PC-3 (cell line): ENCODE measurements around the gene BIRC6. TPM values are rescaled to one million over a fixed set of nuclear protein-coding genes. Genes with fewer than 3 reads are reported as not detected.

Experiments used
- ATAC-seq: fragments of 200-7000 bp; cut with Tn5 transposase; 2 replicates; pipeline ENCODE4 v1.9.1; 2020; ENCODE audit warnings: mild to moderate bottlenecking, moderate library complexity
- BruUV-seq: library from RNA; stranded (reverse); fragments of 400-500 nt; replicated peaks from 2 replicates; lab custom pipeline; 2021; lab: Mats Ljungman, UMichigan
- CTCF ChIA-PET: fragments of 300-600 bp; sonication (Branson Sonifier 250); formaldehyde crosslinking; loops from one replicate; lab custom pipeline; 2022; ENCODE audit warnings: antibody characterized with exemption; lab: Charles Lee
- POLR2A ChIA-PET: fragments of 300-600 bp; sonication (Branson Sonifier 250); formaldehyde crosslinking; loops from one replicate; lab custom pipeline; 2022; ENCODE audit warnings: antibody characterized with exemption; ENCODE audit not compliant: unreplicated experiment; lab: Charles Lee
- DNase-seq: peaks from one replicate; pipeline ENCODE4 v3.0.0-alpha.2; 2015
- H2AFZ ChIP-seq: fragments of 300-600 bp; sonication (generic); 2 replicates; pipeline ENCODE4 v1.6.0; 2016; ENCODE audit warnings: antibody characterized with exemption, low read length
- H3F3A ChIP-seq: fragments of 300-600 bp; sonication (generic); one replicate; pipeline ENCODE4 v1.6.0; 2017; ENCODE audit warnings: antibody characterized with exemption, low read length, control low read depth, mild to moderate bottlenecking; ENCODE audit not compliant: unreplicated experiment
- H3K27ac ChIP-seq: fragments of 300-600 bp; sonication (generic); 2 replicates; pipeline ENCODE4 v1.5.1; 2016; ENCODE audit warnings: mild to moderate bottlenecking, low read length
- H3K27me3 ChIP-seq: fragments of 300-600 bp; sonication (generic); 2 replicates; pipeline ENCODE4 v1.6.1; 2016; ENCODE audit warnings: low read length, mixed read lengths
- H3K36me3 ChIP-seq: fragments of 300-600 bp; sonication (generic); 2 replicates; pipeline ENCODE4 v1.6.1; 2016; ENCODE audit warnings: low read depth, mixed run types, low read length, mixed read lengths
- H3K4me1 ChIP-seq: fragments of 300-600 bp; sonication (generic); 2 replicates; pipeline ENCODE4 v1.5.1; 2016; ENCODE audit warnings: low read length; ENCODE audit not compliant: insufficient read depth
- H3K4me2 ChIP-seq: fragments of 300-600 bp; sonication (generic); 2 replicates; pipeline ENCODE4 v1.6.0; 2016; ENCODE audit warnings: low read length
- H3K4me3 ChIP-seq: fragments of 300-600 bp; sonication (generic); 2 replicates; pipeline ENCODE4 v1.5.1; 2016; ENCODE audit warnings: mild to moderate bottlenecking, low read length, mixed read lengths
- H3K79me2 ChIP-seq: fragments of 300-600 bp; sonication (generic); 2 replicates; pipeline ENCODE4 v1.6.1; 2017; ENCODE audit warnings: low read length, mixed read lengths
- H3K9ac ChIP-seq: fragments of 300-600 bp; sonication (generic); 2 replicates; pipeline ENCODE4 v1.6.0; 2016; ENCODE audit warnings: mild to moderate bottlenecking, low read length
- H3K9me2 ChIP-seq: fragments of 300-600 bp; sonication (generic); replicated peaks from 2 replicates; pipeline ENCODE4 v1.6.1; 2016; ENCODE audit warnings: mixed run types, low read length, mixed read lengths
- H3K9me3 ChIP-seq: fragments of 300-600 bp; sonication (generic); 2 replicates; pipeline ENCODE4 v1.6.1; 2016; ENCODE audit warnings: low read length, mixed read lengths
- H4K20me1 ChIP-seq: fragments of 300-600 bp; sonication (generic); 2 replicates; pipeline ENCODE4 v1.6.1; 2016; ENCODE audit warnings: low read length, mixed read lengths
- EZH2 ChIP-seq: fragments of 300-600 bp; sonication (generic); IDR thresholded peaks from one replicate; pipeline ENCODE4 v1.6.1; 2017; ENCODE audit warnings: antibody characterized with exemption, mild to moderate bottlenecking, low read length; ENCODE audit not compliant: unreplicated experiment
- EZH2phosphoT487 ChIP-seq: fragments of 300-600 bp; sonication (generic); IDR thresholded peaks from 2 replicates; pipeline ENCODE4 v1.6.1; 2018; ENCODE audit warnings: mild to moderate bottlenecking, antibody characterized with exemption, low read length, borderline replicate concordance
- intact Hi-C: fragments of 100-400 bp; cut with micrococcal nuclease; formaldehyde crosslinking; loops from 2 replicates; pipeline ENCODE4 v1.9.0; 2023
- total RNA-seq: library from RNA; depleted of rRNA; stranded (reverse); fragments of >200 nt; gene quantifications from 2 replicates; pipeline ENCODE4 v1.2.3, GENCODE V29; 2014
- TF ChIP-seq, protein P1 (sequence below): fragments of 300-600 bp; sonication (generic); conservative IDR thresholded peaks from 2 replicates; pipeline ENCODE4 v1.5.1; 2017; ENCODE audit warnings: antibody characterized with exemption, low read depth, mild to moderate bottlenecking, low read length

The BIRC6 gene
- total RNA-seq, 1 experiment from 2014 or later, result 74.7 TPM

GRCh38 chr2:32474381-32474780 lies 117.6 kb downstream of the BIRC6 start:
- Histone ChIP-seq H3K9ac (no peak overlapping the region), H3K36me3 (peaks cover 37% of the 10 kb centered on the region; the same call in 1 of the 2 replicates), H3K4me2 (no peak overlapping the region), H3K4me1 (no peaks in the 10 kb centered on the region), H3K4me3 (no peak overlapping the region), H3K27me3 (no peaks in the 10 kb centered on the region), H3K9me3 (no peaks in the 10 kb centered on the region), H2AFZ (no peak overlapping the region), H3K9me2 (no peaks in the 10 kb centered on the region), H3K27ac (no peak overlapping the region), H4K20me1 (no peaks in the 10 kb centered on the region), H3K79me2 (no peaks in the 10 kb centered on the region), H3F3A (no peaks in the 10 kb centered on the region)
- TF ChIP-seq EZH2phosphoT487 (no peak), EZH2 (no peak)
- TF ChIP-seq, protein P1, sequence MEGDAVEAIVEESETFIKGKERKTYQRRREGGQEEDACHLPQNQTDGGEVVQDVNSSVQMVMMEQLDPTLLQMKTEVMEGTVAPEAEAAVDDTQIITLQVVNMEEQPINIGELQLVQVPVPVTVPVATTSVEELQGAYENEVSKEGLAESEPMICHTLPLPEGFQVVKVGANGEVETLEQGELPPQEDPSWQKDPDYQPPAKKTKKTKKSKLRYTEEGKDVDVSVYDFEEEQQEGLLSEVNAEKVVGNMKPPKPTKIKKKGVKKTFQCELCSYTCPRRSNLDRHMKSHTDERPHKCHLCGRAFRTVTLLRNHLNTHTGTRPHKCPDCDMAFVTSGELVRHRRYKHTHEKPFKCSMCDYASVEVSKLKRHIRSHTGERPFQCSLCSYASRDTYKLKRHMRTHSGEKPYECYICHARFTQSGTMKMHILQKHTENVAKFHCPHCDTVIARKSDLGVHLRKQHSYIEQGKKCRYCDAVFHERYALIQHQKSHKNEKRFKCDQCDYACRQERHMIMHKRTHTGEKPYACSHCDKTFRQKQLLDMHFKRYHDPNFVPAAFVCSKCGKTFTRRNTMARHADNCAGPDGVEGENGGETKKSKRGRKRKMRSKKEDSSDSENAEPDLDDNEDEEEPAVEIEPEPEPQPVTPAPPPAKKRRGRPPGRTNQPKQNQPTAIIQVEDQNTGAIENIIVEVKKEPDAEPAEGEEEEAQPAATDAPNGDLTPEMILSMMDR, result no peak
- ChIA-PET CTCF (no interaction called here), POLR2A (no interaction called here)
- intact Hi-C loops, result no loop called here
- BruUV-seq, result no TSS peak
- ATAC-seq (no peak), DNase-seq (no peak)

GRCh38 chr2:32478889-32479620 lies 122.2 kb downstream of the BIRC6 start:
- POLR2A ChIA-PET, result no interaction called here
- CTCF ChIA-PET, result no interaction called here
- Histone ChIP-seq H3K4me3 (no peak overlapping the region), H3K4me1 (no peaks in the 10 kb centered on the region), H3K9me3 (no peaks in the 10 kb centered on the region), H3K27ac (no peak overlapping the region), H3K36me3 (peaks cover 54% of the 10 kb centered on the region; the same call in 1 of the 2 replicates), H3K4me2 (no peak overlapping the region), H3F3A (no peaks in the 10 kb centered on the region), H2AFZ (no peak overlapping the region), H3K9me2 (no peaks in the 10 kb centered on the region), H4K20me1 (no peaks in the 10 kb centered on the region), H3K9ac (no peak overlapping the region), H3K79me2 (no peaks in the 10 kb centered on the region), H3K27me3 (no peaks in the 10 kb centered on the region)
- no TSS peak for BruUV-seq
- no peak for DNase-seq
- intact Hi-C loops, result no loop called here
- ATAC-seq, result no peak
- TF ChIP-seq EZH2phosphoT487 (no peak), EZH2 (no peak)
- TF ChIP-seq, protein P1, result no peak

- BruUV-seq, result no TSS peak
- TF ChIP-seq EZH2 (no peak), EZH2phosphoT487 (no peak)
- TF ChIP-seq, protein P1, result no peak
- H4K20me1 ChIP-seq, result 0 out of 2 replicates have a peak, but pooled peaks cover 3% of the 10 kb centered on the region
- peaks cover 6% of the 10 kb centered on the region for H3K4me1 ChIP-seq
- H3K9ac ChIP-seq, result no peak overlapping the region
- ChIA-PET POLR2A (no interaction called here), CTCF (no interaction called here)
- no peak overlapping the region for H3K4me3 ChIP-seq
- intact Hi-C loops, result loop anchor here (10.0 kb wide), 1 partner anchor 65 kb away; no protein-coding TSS in a partner anchor
- no peak overlapping the region for H3K4me2 ChIP-seq
- H3K36me3 ChIP-seq, result peaks cover 48% of the 10 kb centered on the region; the same call in 1 of the 2 replicates
- H3K9me2 ChIP-seq, result no peaks in the 10 kb centered on the region
- H3K27ac ChIP-seq, result no peak overlapping the region
- H2AFZ ChIP-seq, result no peak overlapping the region
- no peak for DNase-seq
- ATAC-seq, result no peak
- H3K79me2 ChIP-seq, result no peaks in the 10 kb centered on the region
- no peaks in the 10 kb centered on the region for H3K27me3 ChIP-seq
- no peaks in the 10 kb centered on the region for H3K9me3 ChIP-seq
- H3F3A ChIP-seq, result no peaks in the 10 kb centered on the region
Measured at GRCh38 chr2:32479993-32480392, 123.2 kb downstream of the BIRC6 start.
